Astrocyte of the cerebellum (primary cell): Measurements from ENCODE around the gene PPTC7.

Source experiments
- DNase-seq: peaks from one replicate; pipeline ENCODE4 v3.0.0-alpha.2; 2011; ENCODE audit warnings: low read depth
- H3K4me3 ChIP-seq: 2 replicates; pipeline ENCODE4 v1.5.1; 2011; ENCODE audit warnings: mild to moderate bottlenecking, low read depth, low read length, moderate library complexity
- CTCF ChIP-seq: IDR thresholded peaks from 2 replicates; pipeline ENCODE4 v1.5.1; 2012; ENCODE audit warnings: low read length, low read depth, moderate library complexity, mild to moderate bottlenecking; ENCODE audit errors: missing control alignments
- in situ Hi-C: cut with HindIII; loops from 2 replicates; pipeline ENCODE4 v1.10.0; 2017; ENCODE audit warnings: low sequenced_read_pairs

The PPTC7 gene

DNA sequence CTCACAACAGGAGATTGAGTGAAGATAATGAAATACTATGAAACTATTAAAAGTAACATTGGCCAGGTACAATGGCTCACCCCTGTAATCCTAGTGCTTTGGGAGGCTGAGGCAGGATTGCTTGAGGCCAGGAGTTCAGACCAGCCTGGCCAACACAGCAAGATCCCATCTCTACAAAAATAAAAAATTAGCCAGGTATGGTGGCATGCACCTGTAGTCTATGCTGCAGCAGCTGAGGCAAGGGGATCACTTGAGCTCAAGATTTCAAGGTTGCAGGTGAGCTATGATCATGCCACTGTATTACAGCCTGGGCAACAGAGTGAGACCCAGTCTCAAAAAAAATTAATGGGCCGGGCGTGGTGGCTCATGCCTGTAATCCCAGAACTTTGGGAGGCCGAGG lies 66.1 kb downstream of the PPTC7 start:
- in situ Hi-C loops, result no loop called here
- TF ChIP-seq CTCF, result no peak
- DNase-seq, result no peak
- H3K4me3 ChIP-seq, result no peak overlapping the region

GRCh38 chr12:110514363-110514762 lies 68.8 kb downstream of the PPTC7 start:
- no peak for DNase-seq
- TF ChIP-seq CTCF, result no peak
- in situ Hi-C loops, result no loop called here
- H3K4me3 ChIP-seq, result no peak overlapping the region

- in situ Hi-C loops, result no loop called here
- no peak for DNase-seq
- TF ChIP-seq CTCF, result no peak
- no peak overlapping the region for H3K4me3 ChIP-seq
These were observed 69.3 kb downstream of the PPTC7 start for GRCh38 chr12:110513842-110514241.

- in situ Hi-C loops, result no loop called here
- DNase-seq, result no peak
These were observed 75.0 kb downstream of the PPTC7 start for GRCh38 chr12:110508071-110508586.

GRCh38 chr12:110505332-110505731 lies 77.8 kb downstream of the PPTC7 start:
- in situ Hi-C loops, result no loop called here
- no peak for DNase-seq
- no peak for TF ChIP-seq CTCF
- no peak overlapping the region for H3K4me3 ChIP-seq

More at GRCh38 chr12:110508071-110508586, 75.0 kb downstream of the PPTC7 start:
- no peak overlapping the region for H3K4me3 ChIP-seq
- TF ChIP-seq CTCF, result no peak

GRCh38 chr12:110503432-110503831 lies 79.7 kb downstream of the PPTC7 start:
- no peak overlapping the region for H3K4me3 ChIP-seq
- DNase-seq, result no peak
- TF ChIP-seq CTCF, result no peak
- in situ Hi-C loops, result loop anchor here (5.0 kb wide), 1 partner anchor 34 kb away; no protein-coding TSS in a partner anchor
